H7 (cell line): ENCODE data around the gene CNTN4. TPM values are rescaled to one million over a fixed set of nuclear protein-coding genes. Genes with fewer than 3 reads are reported as not detected.

Experiments
- DNase-seq: peaks from one replicate; pipeline ENCODE4 v3.0.0; 2012
- H3K27me3 ChIP-seq: 2 replicates; pipeline ENCODE4 v1.6.0; 2011; ENCODE audit warnings: mild to moderate bottlenecking, low read length; ENCODE audit not compliant: control insufficient read depth, insufficient read depth
- H3K36me3 ChIP-seq: replicated peaks from 2 replicates; pipeline ENCODE4 v1.5.1; 2011; ENCODE audit warnings: low read length; ENCODE audit not compliant: control insufficient read depth, insufficient read depth
- H3K4me3 ChIP-seq: 2 replicates; pipeline ENCODE4 v1.5.1; 2011; ENCODE audit warnings: low read depth, mild to moderate bottlenecking, control low read depth, low read length, moderate library complexity; ENCODE audit not compliant: insufficient read depth
- total RNA-seq: library from RNA; depleted of rRNA; stranded (reverse); fragments of >200 nt; shearing (Covaris generic); gene quantifications from 2 replicates; pipeline ENCODE4 v1.2.3, GENCODE V29; 2014

CNTN4 gene
- total RNA-seq, 1 experiment from 2014 or later, result 2.3 TPM

- Histone ChIP-seq H3K4me3 (no peak overlapping the region), H3K27me3 (no peaks in the 10 kb centered on the region), H3K36me3 (no peaks in the 10 kb centered on the region)
- DNase-seq, result no peak
Observed at GRCh38 chr3:3074551-3075257, 976.0 kb downstream of the CNTN4 start.

- no peaks in the 10 kb centered on the region for H3K27me3 ChIP-seq
- DNase-seq, result peak; percentile 35
- H3K36me3 ChIP-seq, result no peaks in the 10 kb centered on the region
- no peak overlapping the region for H3K4me3 ChIP-seq
Observed at GRCh38 chr3:3080309-3080708, 981.6 kb downstream of the CNTN4 start.

GRCh38 chr3:3081381-3082233, 982.9 kb downstream of the CNTN4 start:
- DNase-seq, result no peak
- Histone ChIP-seq H3K36me3 (no peaks in the 10 kb centered on the region), H3K27me3 (no peaks in the 10 kb centered on the region), H3K4me3 (no peak overlapping the region)

- no peaks in the 10 kb centered on the region for H3K27me3 ChIP-seq
- H3K36me3 ChIP-seq, result no peaks in the 10 kb centered on the region
- DNase-seq, result no peak
- H3K4me3 ChIP-seq, result no peak overlapping the region
Observed at GRCh38 chr3:3082234-3082924, 983.7 kb downstream of the CNTN4 start.

- DNase-seq, result no peak
Observed at GRCh38 chr3:3084890-3085289, 986.2 kb downstream of the CNTN4 start.

GRCh38 chr3:3085782-3086181, 987.1 kb downstream of the CNTN4 start:
- no peak for DNase-seq
- Histone ChIP-seq H3K36me3 (no peaks in the 10 kb centered on the region), H3K4me3 (no peak overlapping the region)

More at GRCh38 chr3:3084890-3085289, 986.2 kb downstream of the CNTN4 start:
- no peaks in the 10 kb centered on the region for H3K27me3 ChIP-seq
- no peak overlapping the region for H3K4me3 ChIP-seq
- H3K36me3 ChIP-seq, result no peaks in the 10 kb centered on the region

GRCh38 chr3:3086239-3086638, 987.6 kb downstream of the CNTN4 start:
- no peak overlapping the region for H3K4me3 ChIP-seq
- H3K36me3 ChIP-seq, result no peaks in the 10 kb centered on the region
- no peaks in the 10 kb centered on the region for H3K27me3 ChIP-seq
- DNase-seq, result no peak

More at GRCh38 chr3:3085782-3086181, 987.1 kb downstream of the CNTN4 start:
- no peaks in the 10 kb centered on the region for H3K27me3 ChIP-seq

- Histone ChIP-seq H3K36me3 (no peaks in the 10 kb centered on the region), H3K4me3 (no peak overlapping the region), H3K27me3 (no peaks in the 10 kb centered on the region)
- DNase-seq, result no peak
Observed at GRCh38 chr3:3087279-3087678, 988.6 kb downstream of the CNTN4 start.

GRCh38 chr3:3087716-3088465, 989.2 kb downstream of the CNTN4 start:
- Histone ChIP-seq H3K27me3 (no peaks in the 10 kb centered on the region), H3K36me3 (no peaks in the 10 kb centered on the region), H3K4me3 (no peak overlapping the region)
- DNase-seq, result no peak

- no peak overlapping the region for H3K4me3 ChIP-seq
- H3K27me3 ChIP-seq, result no peaks in the 10 kb centered on the region
- no peaks in the 10 kb centered on the region for H3K36me3 ChIP-seq
- DNase-seq, result no peak
Observed at GRCh38 chr3:3089017-3089416, 990.4 kb downstream of the CNTN4 start.

- Histone ChIP-seq H3K27me3 (no peaks in the 10 kb centered on the region), H3K36me3 (no peaks in the 10 kb centered on the region)
Observed at GRCh38 chr3:3097958-3098357, 999.3 kb downstream of the CNTN4 start.

GRCh38 chr3:3101660-3102458, 1003.2 kb downstream of the CNTN4 start:
- Histone ChIP-seq H3K27me3 (no peaks in the 10 kb centered on the region), H3K36me3 (no peaks in the 10 kb centered on the region), H3K4me3 (no peak overlapping the region)
- DNase-seq, result no peak

More at GRCh38 chr3:3097958-3098357, 999.3 kb downstream of the CNTN4 start:
- H3K4me3 ChIP-seq, result no peak overlapping the region
- no peak for DNase-seq

- H3K27me3 ChIP-seq, result no peaks in the 10 kb centered on the region
- no peak for DNase-seq
- H3K4me3 ChIP-seq, result no peak overlapping the region
- no peaks in the 10 kb centered on the region for H3K36me3 ChIP-seq
Observed at GRCh38 chr3:3102751-3103150, 1004.1 kb downstream of the CNTN4 start.
